Measurements from ENCODE around the gene MPND.
A peak's percentile ranks its signal among the peaks of the same experiment; 100 is the strongest.

Gene MPND

DNA sequence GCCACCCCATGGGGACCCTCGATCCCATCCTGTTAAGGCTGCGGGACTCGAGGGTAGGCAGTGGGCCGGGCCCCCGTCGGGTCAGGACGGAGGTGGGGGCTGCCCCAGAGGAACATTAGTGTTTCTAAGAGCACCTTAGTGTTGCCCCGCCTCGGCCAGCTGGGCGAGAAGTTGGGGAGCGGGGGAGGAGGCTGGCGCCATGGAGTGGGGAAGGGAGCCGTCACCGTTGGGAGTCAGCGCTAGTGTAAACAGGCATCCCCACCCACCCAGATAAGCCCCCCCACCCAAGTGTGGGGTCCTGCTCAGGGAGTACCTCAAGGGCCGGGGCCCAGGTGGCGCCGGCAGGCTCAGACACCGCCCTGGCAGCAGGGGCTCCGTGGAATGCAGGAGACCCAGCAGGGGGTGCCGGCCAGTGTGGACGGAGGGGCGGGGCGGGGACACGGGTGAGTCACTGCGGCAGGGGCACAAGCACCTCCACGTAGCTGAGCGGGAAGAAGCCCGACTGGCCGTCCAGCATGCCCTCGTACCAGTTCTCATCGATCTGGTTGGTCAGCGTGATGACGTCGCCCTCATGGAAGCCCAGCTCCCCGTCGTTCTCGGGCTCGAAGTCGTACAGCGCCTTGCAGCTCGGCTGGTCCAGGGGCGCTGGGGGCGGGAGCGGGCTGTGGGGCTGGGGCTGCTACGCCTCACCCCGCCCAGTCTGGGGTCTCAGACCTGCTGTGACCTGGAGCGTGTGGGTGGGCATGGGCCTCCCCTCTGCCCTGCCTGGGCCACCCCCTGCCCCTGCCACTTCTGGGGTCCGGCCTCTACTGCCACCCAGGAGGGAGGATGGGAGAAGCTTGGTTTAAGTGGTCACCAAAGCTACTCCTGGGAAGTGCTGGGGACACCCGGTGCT lies 18.0 kb downstream of the MPND start:
- Histone ChIP-seq H3K4me3 (ENCODE audit: low read length in 2 of 2) (no peak overlapping the region), H3K27me3 (ENCODE audit: control insufficient read depth in 1 of 2, insufficient read depth in 2 of 2, low read length in 2 of 2) (no peaks in the 10 kb centered on the region), H3K4me1 (ENCODE audit: control insufficient read depth, insufficient read depth, low read length) (peaks cover 13% of the 10 kb centered on the region), H3K9me3 (ENCODE audit: control insufficient read depth in 2 of 2, low read length in 2 of 2) (no peaks in the 10 kb centered on the region), H3K27ac (ENCODE audit: low read length) (no peak overlapping the region), H3K36me3 (ENCODE audit: control insufficient read depth in 2 of 2, insufficient read depth in 2 of 2, low read length in 2 of 2) (peaks cover 17 to 35% of the 10 kb centered on the region in 2 donors), H3K9ac (ENCODE audit: low read length in 2 of 2) (no peak overlapping the region)

GRCh38 chr19:4362101-4362828 lies 18.9 kb downstream of the MPND start:
- Histone ChIP-seq H3K27ac (ENCODE audit: low read length) (no peak overlapping the region), H3K9ac (ENCODE audit: low read length in 2 of 2) (no peak overlapping the region), H3K4me3 (ENCODE audit: low read length in 2 of 2) (no peak overlapping the region), H3K9me3 (ENCODE audit: control insufficient read depth in 2 of 2, low read length in 2 of 2) (no peaks in the 10 kb centered on the region), H3K4me1 (ENCODE audit: control insufficient read depth, insufficient read depth, low read length) (peaks cover 13% of the 10 kb centered on the region), H3K27me3 (ENCODE audit: control insufficient read depth in 1 of 2, insufficient read depth in 2 of 2, low read length in 2 of 2) (no peaks in the 10 kb centered on the region), H3K36me3 (ENCODE audit: control insufficient read depth in 2 of 2, insufficient read depth in 2 of 2, low read length in 2 of 2) (peaks cover 17 to 35% of the 10 kb centered on the region in 2 donors)

DNA sequence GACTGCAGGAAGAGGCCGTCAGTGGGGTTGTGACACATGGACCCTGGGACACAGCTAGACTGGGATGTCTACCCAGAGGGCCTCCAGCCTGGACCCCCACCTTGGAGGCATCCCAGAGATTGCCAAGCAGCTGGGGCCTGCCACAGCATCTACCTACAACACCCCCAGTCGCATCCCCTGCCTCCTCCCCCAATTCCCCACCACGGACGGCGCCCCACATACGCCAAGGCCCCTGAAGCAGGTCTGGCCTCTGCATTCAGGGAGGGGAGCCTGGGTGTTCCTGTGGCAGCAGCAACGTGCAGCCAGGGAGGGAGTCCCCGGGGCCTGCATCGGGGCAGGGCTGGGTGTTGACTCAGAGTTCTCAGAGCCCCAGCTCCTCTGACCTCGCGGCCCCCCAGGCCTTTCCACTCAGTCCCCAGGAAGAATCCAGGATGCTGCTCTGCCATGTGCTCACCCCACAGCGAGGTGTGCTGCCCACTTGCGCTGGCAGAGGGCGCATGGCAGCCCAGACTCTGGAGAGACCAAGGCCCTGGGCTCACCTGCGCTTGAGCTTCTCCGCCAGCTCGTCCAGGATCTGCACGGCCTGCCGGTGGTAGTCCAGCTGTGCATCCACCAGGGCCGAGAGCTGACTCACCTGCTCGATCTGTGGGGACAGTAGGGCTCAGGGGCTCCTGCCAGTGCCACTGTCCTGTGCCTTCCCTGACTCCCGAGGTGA lies 19.6 kb downstream of the MPND start:
- peaks cover 17 to 35% of the 10 kb centered on the region in 2 donors for H3K36me3 ChIP-seq (ENCODE audit: control insufficient read depth in 2 of 2, insufficient read depth in 2 of 2, low read length in 2 of 2)
- no peaks in the 10 kb centered on the region for H3K9me3 ChIP-seq (ENCODE audit: control insufficient read depth in 2 of 2, low read length in 2 of 2)
- H3K9ac ChIP-seq (ENCODE audit: low read length in 2 of 2), result no peak overlapping the region
- H3K4me3 ChIP-seq (ENCODE audit: low read length in 2 of 2), result no peak overlapping the region
- no peak overlapping the region for H3K27ac ChIP-seq (ENCODE audit: low read length)
- H3K27me3 ChIP-seq (ENCODE audit: control insufficient read depth in 1 of 2, insufficient read depth in 2 of 2, low read length in 2 of 2), result no peaks in the 10 kb centered on the region
- peaks cover 19% of the 10 kb centered on the region for H3K4me1 ChIP-seq (ENCODE audit: control insufficient read depth, insufficient read depth, low read length)

DNA sequence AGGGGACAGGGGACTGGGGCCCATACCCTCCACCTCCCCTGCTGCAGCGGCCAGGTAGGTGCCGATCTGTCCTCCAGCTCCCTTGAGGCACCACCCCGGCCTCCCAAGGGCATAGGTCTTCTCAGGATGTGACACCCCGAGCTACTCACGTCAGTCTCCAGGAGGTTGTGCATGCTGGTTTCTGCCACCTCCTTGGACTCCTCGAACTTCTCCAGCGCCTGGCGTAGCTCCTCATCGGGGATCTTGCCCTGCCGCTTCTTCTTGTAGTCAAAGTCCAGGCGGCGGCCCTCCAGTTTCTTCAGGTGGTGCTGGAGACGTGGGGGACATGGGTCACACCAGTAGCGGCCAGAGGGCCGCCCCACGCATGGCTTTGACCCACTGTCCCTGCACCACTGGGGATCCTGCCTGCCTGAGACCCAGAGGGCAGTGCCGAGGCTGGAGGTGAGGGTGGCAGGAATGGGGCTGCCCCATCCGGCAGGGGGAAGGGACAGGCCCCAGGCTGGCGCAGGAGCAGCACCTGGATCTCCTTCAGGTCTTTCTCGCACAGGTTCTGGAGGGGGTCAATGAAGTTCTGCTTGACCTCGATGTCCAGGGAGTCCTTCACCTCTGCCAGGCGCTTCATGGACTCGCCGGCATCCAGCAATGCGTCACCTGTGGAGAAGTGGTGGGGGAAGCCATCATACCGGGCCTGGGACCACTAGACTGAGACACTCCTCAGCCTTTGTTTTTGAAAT lies 20.4 kb downstream of the MPND start:
- Histone ChIP-seq H3K36me3 (ENCODE audit: control insufficient read depth in 2 of 2, insufficient read depth in 2 of 2, low read length in 2 of 2) (peaks cover 17 to 34% of the 10 kb centered on the region in 2 donors), H3K27ac (ENCODE audit: low read length) (no peak overlapping the region), H3K4me1 (ENCODE audit: control insufficient read depth, insufficient read depth, low read length) (peaks cover 27% of the 10 kb centered on the region), H3K27me3 (ENCODE audit: control insufficient read depth in 1 of 2, insufficient read depth in 2 of 2, low read length in 2 of 2) (no peaks in the 10 kb centered on the region), H3K9ac (ENCODE audit: low read length in 2 of 2) (no peak overlapping the region), H3K9me3 (ENCODE audit: control insufficient read depth in 2 of 2, low read length in 2 of 2) (no peaks in the 10 kb centered on the region), H3K4me3 (ENCODE audit: low read length in 2 of 2) (no peak overlapping the region)

DNA sequence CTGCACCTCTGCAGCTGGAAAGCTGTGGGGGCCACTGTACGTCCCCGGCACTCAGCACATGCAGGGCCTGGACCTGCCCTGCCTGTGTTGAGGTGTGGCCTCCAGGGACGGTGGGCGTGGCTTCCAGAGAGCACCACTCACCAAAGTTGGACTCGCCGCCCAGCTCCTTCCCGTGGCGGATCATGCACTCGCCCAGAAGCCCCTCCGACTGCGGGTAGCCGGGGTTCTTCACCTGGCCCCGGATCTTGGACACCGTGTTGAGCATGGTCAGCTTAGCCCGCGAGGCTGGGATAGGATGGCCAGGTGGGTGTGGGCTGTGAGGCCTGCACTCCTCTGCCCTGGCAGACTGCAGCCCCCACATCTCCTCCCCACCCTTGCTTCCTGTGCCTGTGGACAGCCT lies 22.0 kb downstream of the MPND start:
- Histone ChIP-seq H3K36me3 (ENCODE audit: control insufficient read depth in 2 of 2, insufficient read depth in 2 of 2, low read length in 2 of 2) (peaks cover 17 to 24% of the 10 kb centered on the region in 2 donors), H3K9ac (ENCODE audit: low read length in 2 of 2) (no peak overlapping the region), H3K27ac (ENCODE audit: low read length) (no peak overlapping the region)

GRCh38 chr19:4365791-4366665 lies 22.7 kb downstream of the MPND start:
- Histone ChIP-seq H3K4me3 (ENCODE audit: low read length in 2 of 2) (no peak overlapping the region), H3K9me3 (ENCODE audit: control insufficient read depth in 2 of 2, low read length in 2 of 2) (no peaks in the 10 kb centered on the region), H3K4me1 (ENCODE audit: control insufficient read depth, insufficient read depth, low read length) (peaks cover 39% of the 10 kb centered on the region), H3K27me3 (ENCODE audit: control insufficient read depth in 1 of 2, insufficient read depth in 2 of 2, low read length in 2 of 2) (no peaks in the 10 kb centered on the region), H3K9ac (ENCODE audit: low read length in 2 of 2) (no peak overlapping the region), H3K36me3 (ENCODE audit: control insufficient read depth in 2 of 2, insufficient read depth in 2 of 2, low read length in 2 of 2) (peaks cover 17 to 24% of the 10 kb centered on the region in 2 donors), H3K27ac (ENCODE audit: low read length) (no peak overlapping the region)

More for the DNA sequence above, 22.0 kb downstream of the MPND start:
- no peaks in the 10 kb centered on the region for H3K27me3 ChIP-seq (ENCODE audit: control insufficient read depth in 1 of 2, insufficient read depth in 2 of 2, low read length in 2 of 2)
- no peaks in the 10 kb centered on the region for H3K9me3 ChIP-seq (ENCODE audit: control insufficient read depth in 2 of 2, low read length in 2 of 2)
- H3K4me3 ChIP-seq (ENCODE audit: low read length in 2 of 2), result no peak overlapping the region
- H3K4me1 ChIP-seq (ENCODE audit: control insufficient read depth, insufficient read depth, low read length), result peaks cover 38% of the 10 kb centered on the region

DNA sequence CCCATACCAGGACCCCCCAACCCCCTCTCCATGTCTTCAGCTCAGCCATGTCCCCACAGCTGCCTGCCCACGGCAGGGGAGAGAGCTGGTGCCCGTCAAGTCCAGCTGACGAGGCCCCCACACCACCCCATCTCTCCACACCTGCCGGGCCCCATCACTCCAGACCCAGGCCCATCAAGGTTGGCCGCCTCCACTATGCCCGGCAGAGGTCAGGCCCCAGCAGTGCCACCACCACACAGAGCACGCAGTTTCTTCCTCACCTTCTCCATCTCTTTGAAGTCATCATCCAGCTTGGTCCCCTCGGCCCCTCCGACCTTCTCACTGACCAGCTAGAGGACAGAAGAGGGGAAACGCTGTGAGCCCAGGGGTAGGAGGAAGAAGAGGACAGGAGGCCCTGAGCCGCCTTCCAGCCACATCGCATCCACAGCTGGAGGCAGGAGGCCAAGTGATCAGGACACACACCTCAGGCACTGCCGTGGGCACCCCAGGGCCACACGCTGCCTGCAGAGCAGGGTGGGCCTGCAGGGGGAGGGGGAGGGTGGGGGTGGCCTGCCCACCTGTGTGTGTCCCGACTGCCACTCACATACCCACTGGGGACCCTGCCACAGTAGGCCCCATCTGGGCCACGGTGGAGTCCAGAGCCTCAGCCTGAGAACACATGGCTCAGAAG lies 23.4 kb downstream of the MPND start:
- H3K9me3 ChIP-seq (ENCODE audit: control insufficient read depth in 2 of 2, low read length in 2 of 2), result no peaks in the 10 kb centered on the region
- H3K36me3 ChIP-seq (ENCODE audit: control insufficient read depth in 2 of 2, insufficient read depth in 2 of 2, low read length in 2 of 2), result peaks cover 17 to 24% of the 10 kb centered on the region in 2 donors
- no peak overlapping the region for H3K4me3 ChIP-seq (ENCODE audit: low read length in 2 of 2)
- no peaks in the 10 kb centered on the region for H3K27me3 ChIP-seq (ENCODE audit: control insufficient read depth in 1 of 2, insufficient read depth in 2 of 2, low read length in 2 of 2)
- no peak overlapping the region for H3K9ac ChIP-seq (ENCODE audit: low read length in 2 of 2)
- peaks cover 46% of the 10 kb centered on the region for H3K4me1 ChIP-seq (ENCODE audit: control insufficient read depth, insufficient read depth, low read length)
- no peak overlapping the region for H3K27ac ChIP-seq (ENCODE audit: low read length)

- Histone ChIP-seq H3K9ac (ENCODE audit: low read length in 2 of 2) (peak overlapping the region in 1 of 2 donors; percentile 13), H3K4me1 (ENCODE audit: control insufficient read depth, insufficient read depth, low read length) (peaks cover 51% of the 10 kb centered on the region), H3K36me3 (ENCODE audit: control insufficient read depth in 2 of 2, insufficient read depth in 2 of 2, low read length in 2 of 2) (peaks cover 17 to 20% of the 10 kb centered on the region in 2 donors), H3K9me3 (ENCODE audit: control insufficient read depth in 2 of 2, low read length in 2 of 2) (no peaks in the 10 kb centered on the region), H3K4me3 (ENCODE audit: low read length in 2 of 2) (no peak overlapping the region), H3K27me3 (ENCODE audit: control insufficient read depth in 1 of 2, insufficient read depth in 2 of 2, low read length in 2 of 2) (no peaks in the 10 kb centered on the region), H3K27ac (ENCODE audit: low read length) (no peak overlapping the region)
Measured at GRCh38 chr19:4367336-4367723, 24.0 kb downstream of the MPND start.

DNA sequence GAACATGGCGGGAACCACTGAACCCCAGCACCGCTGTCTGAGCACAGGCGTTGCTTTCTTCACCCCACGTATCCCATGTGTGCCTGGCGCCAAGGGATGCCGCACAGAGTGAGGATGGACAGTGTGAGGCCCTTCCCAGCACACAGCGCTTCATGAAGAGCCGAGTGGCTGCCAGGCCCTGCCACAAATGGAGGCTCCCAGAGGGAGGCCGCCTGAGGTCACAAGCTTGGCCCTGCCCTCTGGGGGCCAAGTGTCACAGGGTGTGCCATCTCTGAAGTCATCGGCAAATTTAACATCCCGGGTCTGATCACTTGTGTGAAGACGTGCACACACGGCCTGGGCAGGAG lies 24.4 kb downstream of the MPND start:
- Histone ChIP-seq H3K36me3 (ENCODE audit: control insufficient read depth in 2 of 2, insufficient read depth in 2 of 2, low read length in 2 of 2) (peaks cover 17 to 20% of the 10 kb centered on the region in 2 donors), H3K9me3 (ENCODE audit: control insufficient read depth in 2 of 2, low read length in 2 of 2) (no peaks in the 10 kb centered on the region), H3K4me1 (ENCODE audit: control insufficient read depth, insufficient read depth, low read length) (peaks cover 56% of the 10 kb centered on the region), H3K4me3 (ENCODE audit: low read length in 2 of 2) (no peak overlapping the region), H3K9ac (ENCODE audit: low read length in 2 of 2) (peak overlapping the region in 1 of 2 donors; percentile 13), H3K27ac (ENCODE audit: low read length) (no peak overlapping the region), H3K27me3 (ENCODE audit: control insufficient read depth in 1 of 2, insufficient read depth in 2 of 2, low read length in 2 of 2) (no peaks in the 10 kb centered on the region)
